Activated naive CD4-positive, alpha-beta T cell treated with anti-CD3 and anti-CD28 coated beads, Interleukin-2, amount 10 ng/mL, durations not matched to agents 7 days and 5 days (primary cell): ENCODE data around the gene SLC44A4.
"Not testable (repeated sequence)": the region's sequence is repeated elsewhere in the genome, so short reads cannot be mapped to it uniquely, and the experiment has no call there.

Experiments
- CTCF ChIA-PET: fragments of 350-600 bp; sonication (Branson Sonifier 250); formaldehyde crosslinking; loops from one replicate; lab custom pipeline; 2021; ENCODE audit warnings: antibody characterized with exemption; lab: Charles Lee
- DNase-seq: peaks from one replicate; pipeline ENCODE4 v3.0.0-alpha.2; 2020
- H3K27ac Mint-ChIP-seq: one replicate; pipeline ENCODE4 v1.8.0; 2021; ENCODE audit warnings: mild to moderate bottlenecking, moderate library complexity, mixed read lengths
- H3K27me3 Mint-ChIP-seq: one replicate; pipeline ENCODE4 v1.8.0; 2021; ENCODE audit warnings: mild to moderate bottlenecking, mixed read lengths
- H3K36me3 Mint-ChIP-seq: one replicate; pipeline ENCODE4 v1.8.0; 2021; ENCODE audit warnings: mixed read lengths
- H3K4me1 Mint-ChIP-seq: one replicate; pipeline ENCODE4 v1.8.0; 2021; ENCODE audit warnings: mixed read lengths
- H3K4me3 Mint-ChIP-seq: one replicate; pipeline ENCODE4 v1.8.0; 2021; ENCODE audit warnings: mild to moderate bottlenecking, moderate library complexity, mixed read lengths
- H3K9me3 Mint-ChIP-seq: one replicate; pipeline ENCODE4 v1.8.0; 2021; ENCODE audit warnings: mixed read lengths

The SLC44A4 gene

GRCh38 chr6:31829633-31830283, 49.0 kb downstream of the SLC44A4 start:
- peaks cover 10% of the 10 kb centered on the region for H3K36me3 Mint-ChIP-seq
- H3K9me3 Mint-ChIP-seq, result no peaks in the 10 kb centered on the region
- H3K27me3 Mint-ChIP-seq, result no peaks in the 10 kb centered on the region
- CTCF ChIA-PET, result interaction anchor here (0.6 to 2.4 kb wide), 12 partner anchors 12 to 280 kb away, joined by 3 to 13 read pairs (median 4); partner anchors contain the start of genes C6orf47, DDAH2, HSPA1A and HSPA1L
- no peak for DNase-seq
- H3K4me1 Mint-ChIP-seq, result peaks cover 48% of the 10 kb centered on the region
- H3K27ac Mint-ChIP-seq, result peak overlapping the region; percentile 93
- peak overlapping the region; percentile 98 for H3K4me3 Mint-ChIP-seq

DNA sequence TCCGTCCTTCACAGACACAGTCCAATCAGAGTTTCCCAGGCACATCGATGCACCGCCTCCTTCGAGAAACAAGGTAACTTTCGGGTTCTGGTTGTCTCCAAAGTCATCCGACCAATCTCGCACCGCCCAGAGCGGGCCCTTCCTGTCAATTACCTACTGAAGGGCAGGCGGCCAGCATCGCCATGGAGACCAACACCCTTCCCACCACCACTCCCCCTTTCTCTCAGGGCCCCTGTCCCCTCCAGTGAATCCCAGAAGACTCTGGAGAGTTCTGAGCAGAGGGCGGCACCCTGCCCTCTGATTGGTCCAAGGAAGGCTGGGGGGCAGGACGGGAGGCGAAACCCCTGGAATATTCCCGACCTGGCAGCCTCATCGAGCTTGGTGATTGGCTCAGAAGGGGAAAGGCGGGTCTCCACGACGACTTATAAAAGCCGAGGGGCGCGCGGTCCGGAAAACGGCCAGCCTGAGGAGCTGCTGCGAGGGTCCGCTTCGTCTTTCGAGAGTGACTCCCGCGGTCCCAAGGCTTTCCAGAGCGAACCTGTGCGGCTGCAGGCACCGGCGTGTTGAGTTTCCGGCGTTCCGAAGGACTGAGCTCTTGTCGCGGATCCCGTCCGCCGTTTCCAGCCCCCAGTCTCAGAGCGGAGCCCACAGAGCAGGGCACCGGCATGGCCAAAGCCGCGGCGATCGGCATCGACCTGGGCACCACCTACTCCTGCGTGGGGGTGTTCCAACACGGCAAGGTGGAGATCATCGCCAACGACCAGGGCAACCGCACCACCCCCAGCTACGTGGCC, 51.3 kb downstream of the SLC44A4 start, which contains the start of gene HSPA1B:
Gene HSPA1B, plus strand, starts transcription at position 453 of the 794 bp plus-strand sequence. Its CDS starts 213 bp downstream, at position 666.
- Mint-ChIP-seq H3K27me3 (no peaks in the 10 kb centered on the region), H3K4me1 (peaks cover 55% of the 10 kb centered on the region), H3K36me3 (peaks cover 8% of the 10 kb centered on the region), H3K9me3 (no peaks in the 10 kb centered on the region), H3K27ac (peak within 1 kb of the TSS; percentile 98), H3K4me3 (peak within 1 kb of the TSS; percentile 81)
- CTCF ChIA-PET, result interaction anchor here (0.7 to 1.3 kb wide), 5 partner anchors 9 to 146 kb away, joined by 3 to 7 read pairs (median 4); partner anchors contain the start of genes DDAH2, LY6G5C and VARS1
- DNase-seq, result peak; percentile 98

GRCh38 chr6:31826793-31827285, 52.0 kb downstream of the SLC44A4 start:
- Mint-ChIP-seq H3K4me3 (peak overlapping the region; percentile 81), H3K36me3 (peaks cover 10% of the 10 kb centered on the region), H3K9me3 (no peaks in the 10 kb centered on the region), H3K27me3 (no peaks in the 10 kb centered on the region), H3K4me1 (peaks cover 59% of the 10 kb centered on the region), H3K27ac (peak overlapping the region; percentile 98)
- no peak for DNase-seq
- CTCF ChIA-PET, result interaction anchor here (0.7 to 1.3 kb wide), 7 partner anchors 9 to 103 kb away, joined by 3 to 7 read pairs (median 4); partner anchors contain the start of genes DDAH2 and VARS1

DNA sequence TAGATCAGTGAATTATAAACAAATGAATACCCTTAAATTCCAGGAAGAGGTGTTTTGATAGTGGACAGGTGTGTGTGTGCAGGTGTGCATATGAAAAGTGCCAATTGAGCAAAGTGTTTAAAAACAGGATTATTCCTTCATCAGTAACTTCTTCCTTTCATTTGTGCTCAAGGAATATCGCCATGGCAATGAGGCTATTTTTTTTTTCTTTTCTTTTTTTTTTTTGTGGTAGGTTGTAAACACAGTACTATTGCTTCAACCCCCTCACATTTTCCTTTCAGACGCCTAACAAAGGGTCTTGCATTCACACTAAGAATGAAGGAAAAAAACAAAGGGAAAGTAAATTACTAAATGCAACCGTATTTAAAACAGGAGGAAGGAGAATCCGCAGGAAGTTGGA, 53.2 kb downstream of the SLC44A4 start:
- Mint-ChIP-seq H3K4me3 (peak overlapping the region; percentile 81), H3K36me3 (peaks cover 7% of the 10 kb centered on the region), H3K27ac (peak overlapping the region; percentile 98), H3K4me1 (peaks cover 57% of the 10 kb centered on the region), H3K9me3 (no peaks in the 10 kb centered on the region), H3K27me3 (no peaks in the 10 kb centered on the region)
- no peak for DNase-seq
- CTCF ChIA-PET, result no interaction called here

- not testable (repeated sequence) for H3K27me3 Mint-ChIP-seq, H3K27ac Mint-ChIP-seq, H3K36me3 Mint-ChIP-seq, H3K4me3 Mint-ChIP-seq, H3K9me3 Mint-ChIP-seq, DNase-seq
- H3K4me1 Mint-ChIP-seq, result peaks cover 66% of the 10 kb centered on the region
- CTCF ChIA-PET, result interaction anchor here (1.0 to 1.2 kb wide), 2 partner anchors 12 to 54 kb away, joined by 3 to 4 read pairs; no protein-coding TSS in a partner anchor
Measured at GRCh38 chr6:31823592-31824196, 55.1 kb downstream of the SLC44A4 start.

DNA sequence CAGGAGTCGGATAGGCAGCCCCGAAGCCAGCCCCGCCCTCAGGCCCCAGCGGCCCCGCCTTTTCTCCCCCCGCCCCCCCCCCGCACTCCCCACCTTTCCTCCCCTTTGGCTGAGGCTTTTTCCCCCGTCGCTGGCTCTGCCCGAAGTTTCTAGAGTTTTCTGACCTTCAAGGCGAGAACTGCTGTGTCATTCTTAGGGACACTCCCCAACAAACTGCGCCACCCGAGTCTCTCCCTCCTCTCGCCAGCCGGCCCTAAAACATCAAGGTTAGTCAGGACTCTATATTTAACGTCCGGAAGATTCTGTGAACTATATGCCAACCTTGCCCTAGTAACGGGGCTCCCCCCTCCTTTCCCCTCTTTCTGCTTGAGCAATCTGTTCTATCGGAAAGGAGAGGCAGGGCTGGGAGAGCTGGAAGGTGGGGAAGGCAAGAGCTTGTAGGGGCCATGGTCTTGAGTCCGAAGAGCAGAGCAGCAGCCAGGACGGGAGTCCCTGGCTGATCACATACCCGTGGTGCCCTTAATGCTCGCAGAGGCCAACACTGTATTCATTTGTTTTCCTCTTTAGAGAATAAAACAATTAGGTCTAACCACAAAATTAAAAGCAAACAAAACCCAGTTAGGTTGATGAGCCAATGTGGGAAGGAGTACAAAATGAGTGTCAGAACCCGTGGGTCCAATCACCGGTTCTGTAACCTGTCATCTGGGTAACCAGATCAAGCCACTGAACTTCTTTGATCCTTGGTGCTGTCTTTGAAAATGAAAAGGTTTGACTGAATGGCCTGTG, 56.6 kb downstream of the SLC44A4 start:
- Mint-ChIP-seq H3K36me3 (peaks cover 16% of the 10 kb centered on the region), H3K27ac (peak overlapping the region; percentile 96), H3K4me3 (peak overlapping the region; percentile 99), H3K27me3 (no peaks in the 10 kb centered on the region), H3K9me3 (no peaks in the 10 kb centered on the region), H3K4me1 (peaks cover 78% of the 10 kb centered on the region)
- CTCF ChIA-PET, result interaction anchor here (0.7 to 1.6 kb wide), 2 partner anchors 44 to 52 kb away, joined by 4 to 5 read pairs; no protein-coding TSS in a partner anchor
- peak; percentile 67 for DNase-seq

DNA sequence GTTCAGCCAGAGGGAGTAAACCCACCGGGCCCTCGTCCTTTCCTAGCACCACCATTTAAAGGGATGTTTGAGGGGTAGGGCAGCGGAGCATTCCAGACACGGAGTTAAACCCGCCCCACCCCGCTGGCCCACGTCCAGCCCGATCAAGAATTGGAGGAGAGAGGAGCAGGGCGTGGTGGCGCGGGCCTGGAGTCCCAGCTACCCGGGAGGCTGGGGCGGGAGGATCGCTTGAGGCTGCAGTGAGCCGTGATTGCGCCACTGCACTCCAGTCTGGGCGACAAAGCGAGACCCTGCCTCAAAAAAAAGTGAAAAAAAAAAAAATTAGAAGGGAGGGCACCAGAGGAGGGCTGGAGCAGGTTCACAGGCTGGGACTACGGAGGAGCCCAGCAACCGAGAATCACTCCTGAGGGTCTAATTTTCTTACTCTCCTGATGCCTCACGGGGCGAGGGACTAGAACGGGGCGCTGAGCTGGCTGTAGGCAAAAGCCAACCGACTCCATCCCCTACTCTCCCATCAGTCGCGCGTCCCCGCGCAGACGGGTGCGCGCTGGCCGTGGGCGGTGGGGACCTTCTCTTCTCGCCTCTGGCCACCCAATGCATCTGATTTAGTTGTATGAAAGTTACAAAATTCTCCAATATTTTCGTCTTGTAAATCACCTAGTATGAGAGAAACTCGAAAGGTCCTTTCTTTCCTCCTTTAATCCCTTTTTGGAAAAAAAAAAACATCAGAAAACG, 57.3 kb downstream of the SLC44A4 start:
- no peaks in the 10 kb centered on the region for H3K27me3 Mint-ChIP-seq
- peaks cover 70% of the 10 kb centered on the region for H3K4me1 Mint-ChIP-seq
- peak overlapping the region; percentile 96 for H3K27ac Mint-ChIP-seq
- peaks cover 16% of the 10 kb centered on the region for H3K36me3 Mint-ChIP-seq
- DNase-seq, result peak; percentile 55
- H3K9me3 Mint-ChIP-seq, result no peaks in the 10 kb centered on the region
- peak overlapping the region; percentile 99 for H3K4me3 Mint-ChIP-seq
- CTCF ChIA-PET, result interaction anchor here (0.7 to 1.6 kb wide), 2 partner anchors 44 to 52 kb away, joined by 4 to 5 read pairs; no protein-coding TSS in a partner anchor

GRCh38 chr6:31820399-31820798, 58.4 kb downstream of the SLC44A4 start:
- not testable (repeated sequence) for H3K9me3 Mint-ChIP-seq, H3K4me3 Mint-ChIP-seq, H3K27me3 Mint-ChIP-seq, DNase-seq
- H3K4me1 Mint-ChIP-seq, result peaks cover 62% of the 10 kb centered on the region
- CTCF ChIA-PET, result interaction anchor here (0.6 to 1.6 kb wide), 3 partner anchors 51 to 298 kb away, joined by 3 to 4 read pairs (median 3); no protein-coding TSS in a partner anchor
- peaks cover 18% of the 10 kb centered on the region for H3K36me3 Mint-ChIP-seq
- H3K27ac Mint-ChIP-seq, result peak overlapping the region; percentile 96

- CTCF ChIA-PET, result interaction anchor here (0.6 to 0.9 kb wide), 2 partner anchors 81 to 298 kb away, joined by 3 read pairs; no protein-coding TSS in a partner anchor
- Mint-ChIP-seq H3K36me3 (peaks cover 18% of the 10 kb centered on the region), H3K9me3 (no peaks in the 10 kb centered on the region), H3K27me3 (no peaks in the 10 kb centered on the region), H3K4me1 (peaks cover 57% of the 10 kb centered on the region), H3K4me3 (peak overlapping the region; percentile 51), H3K27ac (peak overlapping the region; percentile 87)
- DNase-seq, result no peak
Measured at GRCh38 chr6:31819871-31820299, 58.9 kb downstream of the SLC44A4 start.

GRCh38 chr6:31817929-31818511, 60.8 kb downstream of the SLC44A4 start:
- H3K27ac Mint-ChIP-seq, result peak overlapping the region; percentile 96
- DNase-seq, result peak; percentile 37
- H3K27me3 Mint-ChIP-seq, H3K9me3 Mint-ChIP-seq: not testable (repeated sequence)
- peak overlapping the region; percentile 89 for H3K4me3 Mint-ChIP-seq
- H3K4me1 Mint-ChIP-seq, result peaks cover 61% of the 10 kb centered on the region
- CTCF ChIA-PET, result interaction anchor here (0.8 to 1.8 kb wide), 7 partner anchors 8 to 154 kb away, joined by 3 to 10 read pairs (median 5); partner anchors contain the start of genes DDAH2 and LSM2
- H3K36me3 Mint-ChIP-seq, result peaks cover 18% of the 10 kb centered on the region

DNA sequence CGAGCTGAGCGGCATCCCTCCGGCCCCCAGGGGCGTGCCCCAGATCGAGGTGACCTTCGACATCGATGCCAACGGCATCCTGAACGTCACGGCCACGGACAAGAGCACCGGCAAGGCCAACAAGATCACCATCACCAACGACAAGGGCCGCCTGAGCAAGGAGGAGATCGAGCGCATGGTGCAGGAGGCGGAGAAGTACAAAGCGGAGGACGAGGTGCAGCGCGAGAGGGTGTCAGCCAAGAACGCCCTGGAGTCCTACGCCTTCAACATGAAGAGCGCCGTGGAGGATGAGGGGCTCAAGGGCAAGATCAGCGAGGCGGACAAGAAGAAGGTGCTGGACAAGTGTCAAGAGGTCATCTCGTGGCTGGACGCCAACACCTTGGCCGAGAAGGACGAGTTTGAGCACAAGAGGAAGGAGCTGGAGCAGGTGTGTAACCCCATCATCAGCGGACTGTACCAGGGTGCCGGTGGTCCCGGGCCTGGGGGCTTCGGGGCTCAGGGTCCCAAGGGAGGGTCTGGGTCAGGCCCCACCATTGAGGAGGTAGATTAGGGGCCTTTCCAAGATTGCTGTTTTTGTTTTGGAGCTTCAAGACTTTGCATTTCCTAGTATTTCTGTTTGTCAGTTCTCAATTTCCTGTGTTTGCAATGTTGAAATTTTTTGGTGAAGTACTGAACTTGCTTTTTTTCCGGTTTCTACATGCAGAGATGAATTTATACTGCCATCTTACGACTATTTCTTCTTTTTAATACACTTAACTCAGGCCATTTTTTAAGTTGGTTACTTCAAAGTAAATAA, 61.5 kb downstream of the SLC44A4 start:
- DNase-seq, result peak; percentile 39
- not testable (repeated sequence) for H3K9me3 Mint-ChIP-seq

More for the DNA sequence above, 61.5 kb downstream of the SLC44A4 start:
- CTCF ChIA-PET, result interaction anchor here (0.8 to 1.8 kb wide), 7 partner anchors 9 to 153 kb away, joined by 3 to 10 read pairs (median 5); partner anchors contain the start of genes DDAH2 and LSM2
- H3K36me3 Mint-ChIP-seq, result peaks cover 18% of the 10 kb centered on the region
- H3K4me3 Mint-ChIP-seq, result peak overlapping the region; percentile 89
- H3K27me3 Mint-ChIP-seq, result not testable (repeated sequence)
- H3K27ac Mint-ChIP-seq, result peak overlapping the region; percentile 96
- peaks cover 61% of the 10 kb centered on the region for H3K4me1 Mint-ChIP-seq
